ENCODE measurements around the gene INPP5B.

Gene INPP5B

GRCh38 chr1:37850352-37850955, 96.4 kb downstream of the INPP5B start:
- no peak for DNase-seq (ENCODE audit: low read depth)
- TF ChIP-seq CTCF (conservative IDR thresholded peaks at IDR 0.05; ENCODE audit: low read depth, low read length) = no peak
- no peak overlapping the region for H3K4me3 ChIP-seq (ENCODE audit: low read length)

- no peak for TF ChIP-seq CTCF (conservative IDR thresholded peaks at IDR 0.05; ENCODE audit: low read depth, low read length)
- no peak overlapping the region for H3K4me3 ChIP-seq (ENCODE audit: low read length)
- DNase-seq (ENCODE audit: low read depth) = no peak
These were observed 97.4 kb downstream of the INPP5B start for GRCh38 chr1:37849480-37849879.

- DNase-seq (ENCODE audit: low read depth) = no peak
- TF ChIP-seq CTCF (conservative IDR thresholded peaks at IDR 0.05; ENCODE audit: low read depth, low read length) = no peak
- no peak overlapping the region for H3K4me3 ChIP-seq (ENCODE audit: low read length)
These were observed 100.1 kb downstream of the INPP5B start for GRCh38 chr1:37846647-37847339.

- H3K4me3 ChIP-seq (ENCODE audit: low read length) = no peak overlapping the region
- no peak for DNase-seq (ENCODE audit: low read depth)
- TF ChIP-seq CTCF (conservative IDR thresholded peaks at IDR 0.05; ENCODE audit: low read depth, low read length) = no peak
These were observed 101.1 kb downstream of the INPP5B start for GRCh38 chr1:37845786-37846185.

- H3K4me3 ChIP-seq (ENCODE audit: low read length) = no peak overlapping the region
- DNase-seq (ENCODE audit: low read depth) = no peak
- no peak for TF ChIP-seq CTCF (conservative IDR thresholded peaks at IDR 0.05; ENCODE audit: low read depth, low read length)
These were observed 101.7 kb downstream of the INPP5B start for GRCh38 chr1:37845049-37845646.

GRCh38 chr1:37844536-37844935, 102.3 kb downstream of the INPP5B start:
- no peak overlapping the region for H3K4me3 ChIP-seq (ENCODE audit: low read length)
- no peak for DNase-seq (ENCODE audit: low read depth)
- TF ChIP-seq CTCF (conservative IDR thresholded peaks at IDR 0.05; ENCODE audit: low read depth, low read length) = no peak

- no peak for DNase-seq (ENCODE audit: low read depth)
- no peak for TF ChIP-seq CTCF (conservative IDR thresholded peaks at IDR 0.05; ENCODE audit: low read depth, low read length)
- no peak overlapping the region for H3K4me3 ChIP-seq (ENCODE audit: low read length)
These were observed 105.2 kb downstream of the INPP5B start for GRCh38 chr1:37841652-37842051.

All from retinal pigment epithelial cell (primary cell).